ENCODE results near the gene PRAMEF20.
"Not testable (repeated sequence)": the region's sequence is repeated elsewhere in the genome, so short reads cannot be mapped to it uniquely, and the experiment has no call there.

The PRAMEF20 gene

GRCh38 chr1:13430495-13430894 is 20.2 kb downstream of the PRAMEF20 start:
- H2BK12ac ChIP-seq (ENCODE audit: low read length in 2 of 2), result no peak overlapping the region
- H3K4ac ChIP-seq (ENCODE audit: low read depth in 1 of 2, low read length in 2 of 2), result no peak overlapping the region
- no peak overlapping the region for H3K14ac ChIP-seq (ENCODE audit: low read length in 2 of 2)
- H2AK5ac ChIP-seq (ENCODE audit: low read length, severe bottlenecking), result no peak overlapping the region
- no peak overlapping the region for H3K4me2 ChIP-seq (ENCODE audit: low read length, poor library complexity, severe bottlenecking)
- no peak overlapping the region for H3K9ac ChIP-seq (ENCODE audit: low read length)
- no peak overlapping the region for H2AFZ ChIP-seq (ENCODE audit: low read depth, low read length)
- WGBS, result 87% methylated on average over 13 of the region's 13 CpGs
- no peak for DNase-seq
- H3K9me3 ChIP-seq (ENCODE audit: control insufficient read depth, low read length), result no peaks in the 10 kb centered on the region
- H3K27ac ChIP-seq (ENCODE audit: low read length, poor library complexity, severe bottlenecking), result no peak overlapping the region
- H4K91ac ChIP-seq (ENCODE audit: low read length), result no peak overlapping the region
- H3K4me3 ChIP-seq (ENCODE audit: insufficient read depth in 1 of 2, low read depth in 1 of 2, low read length in 2 of 2), result no peak overlapping the region
- no peak overlapping the region for H4K8ac ChIP-seq (ENCODE audit: low read length)
- H3K27me3 ChIP-seq (ENCODE audit: control insufficient read depth in 1 of 2, insufficient read depth in 1 of 2, low read length in 2 of 2), result no peaks in the 10 kb centered on the region
- H3K4me1 ChIP-seq (ENCODE audit: control insufficient read depth, insufficient read depth, low read depth, low read length), result no peaks in the 10 kb centered on the region
- H3K79me1 ChIP-seq (replicated peaks; ENCODE audit: low read length, poor library complexity, severe bottlenecking), result no peaks in the 10 kb centered on the region
- H2BK120ac ChIP-seq (ENCODE audit: low read depth, low read length), result no peak overlapping the region
- H2BK5ac ChIP-seq (ENCODE audit: low read depth, low read length, poor library complexity, severe bottlenecking), result no peak overlapping the region
- no peak overlapping the region for H3K18ac ChIP-seq (ENCODE audit: low read depth in 1 of 2, low read length in 2 of 2)
- no peak overlapping the region for H3K23ac ChIP-seq (ENCODE audit: low read length in 2 of 2)
- H3K36me3 ChIP-seq (ENCODE audit: control insufficient read depth in 1 of 2, insufficient read depth in 2 of 2, low read depth in 1 of 2, low read length in 2 of 2), result no peaks in the 10 kb centered on the region
- no peak overlapping the region for H2BK15ac ChIP-seq (ENCODE audit: low read depth, poor library complexity, severe bottlenecking)

- no peak overlapping the region for H4K8ac ChIP-seq (ENCODE audit: low read length)
These were observed 22.0 kb downstream of the PRAMEF20 start for GRCh38 chr1:13432251-13432650.

GRCh38 chr1:13433694-13434358 is 23.6 kb downstream of the PRAMEF20 start:
- not testable (repeated sequence) for H3K27me3 ChIP-seq (ENCODE audit: control insufficient read depth in 1 of 2, insufficient read depth in 1 of 2, low read length in 2 of 2); H3K4me2 ChIP-seq (ENCODE audit: low read length, poor library complexity, severe bottlenecking); H3K4me3 ChIP-seq (ENCODE audit: insufficient read depth in 1 of 2, low read depth in 1 of 2, low read length in 2 of 2); H3K23ac ChIP-seq (ENCODE audit: low read length in 2 of 2); H2BK12ac ChIP-seq (ENCODE audit: low read length in 2 of 2); H2AFZ ChIP-seq (ENCODE audit: low read depth, low read length); H3K27ac ChIP-seq (ENCODE audit: low read length, poor library complexity, severe bottlenecking); H2BK15ac ChIP-seq (ENCODE audit: low read depth, poor library complexity, severe bottlenecking); H3K4me1 ChIP-seq (ENCODE audit: control insufficient read depth, insufficient read depth, low read depth, low read length); H4K8ac ChIP-seq (ENCODE audit: low read length); H4K91ac ChIP-seq (ENCODE audit: low read length); H2BK5ac ChIP-seq (ENCODE audit: low read depth, low read length, poor library complexity, severe bottlenecking); H3K14ac ChIP-seq (ENCODE audit: low read length in 2 of 2); H3K79me1 ChIP-seq (replicated peaks; ENCODE audit: low read length, poor library complexity, severe bottlenecking); H3K36me3 ChIP-seq (ENCODE audit: control insufficient read depth in 1 of 2, insufficient read depth in 2 of 2, low read depth in 1 of 2, low read length in 2 of 2); H3K18ac ChIP-seq (ENCODE audit: low read depth in 1 of 2, low read length in 2 of 2); H3K9me3 ChIP-seq (ENCODE audit: control insufficient read depth, low read length); H3K9ac ChIP-seq (ENCODE audit: low read length); DNase-seq; H3K4ac ChIP-seq (ENCODE audit: low read depth in 1 of 2, low read length in 2 of 2); H2BK120ac ChIP-seq (ENCODE audit: low read depth, low read length); H2AK5ac ChIP-seq (ENCODE audit: low read length, severe bottlenecking)
- 89% methylated on average over 32 of the region's 32 CpGs for WGBS

More at GRCh38 chr1:13432251-13432650, 22.0 kb downstream of the PRAMEF20 start:
- Histone ChIP-seq H3K27me3 (ENCODE audit: control insufficient read depth in 1 of 2, insufficient read depth in 1 of 2, low read length in 2 of 2) (no peaks in the 10 kb centered on the region), H3K27ac (ENCODE audit: low read length, poor library complexity, severe bottlenecking) (no peak overlapping the region), H3K4me1 (ENCODE audit: control insufficient read depth, insufficient read depth, low read depth, low read length) (no peaks in the 10 kb centered on the region), H3K4me3 (ENCODE audit: insufficient read depth in 1 of 2, low read depth in 1 of 2, low read length in 2 of 2) (no peak overlapping the region), H3K18ac (ENCODE audit: low read depth in 1 of 2, low read length in 2 of 2) (no peak overlapping the region), H2BK15ac (ENCODE audit: low read depth, poor library complexity, severe bottlenecking) (no peak overlapping the region), H3K36me3 (ENCODE audit: control insufficient read depth in 1 of 2, insufficient read depth in 2 of 2, low read depth in 1 of 2, low read length in 2 of 2) (no peaks in the 10 kb centered on the region), H3K9me3 (ENCODE audit: control insufficient read depth, low read length) (no peaks in the 10 kb centered on the region), H3K14ac (ENCODE audit: low read length in 2 of 2) (no peak overlapping the region), H3K4ac (ENCODE audit: low read depth in 1 of 2, low read length in 2 of 2) (no peak overlapping the region), H4K91ac (ENCODE audit: low read length) (no peak overlapping the region), H2BK5ac (ENCODE audit: low read depth, low read length, poor library complexity, severe bottlenecking) (no peak overlapping the region), H3K79me1 (replicated peaks; ENCODE audit: low read length, poor library complexity, severe bottlenecking) (no peaks in the 10 kb centered on the region), H3K23ac (ENCODE audit: low read length in 2 of 2) (no peak overlapping the region), H2AK5ac (ENCODE audit: low read length, severe bottlenecking) (no peak overlapping the region), H2BK12ac (ENCODE audit: low read length in 2 of 2) (no peak overlapping the region), H2BK120ac (ENCODE audit: low read depth, low read length) (no peak overlapping the region), H3K4me2 (ENCODE audit: low read length, poor library complexity, severe bottlenecking) (no peak overlapping the region), H3K9ac (ENCODE audit: low read length) (no peak overlapping the region), H2AFZ (ENCODE audit: low read depth, low read length) (no peak overlapping the region)
- DNase-seq, result no peak
- 86% methylated on average over 3 of the region's 3 CpGs for WGBS

GRCh38 chr1:13435458-13435857 is 25.2 kb downstream of the PRAMEF20 start:
- Histone ChIP-seq H2AK5ac (ENCODE audit: low read length, severe bottlenecking) (no peak overlapping the region), H3K36me3 (ENCODE audit: control insufficient read depth in 1 of 2, insufficient read depth in 2 of 2, low read depth in 1 of 2, low read length in 2 of 2) (no peaks in the 10 kb centered on the region), H3K4me3 (ENCODE audit: insufficient read depth in 1 of 2, low read depth in 1 of 2, low read length in 2 of 2) (no peak overlapping the region), H3K4me1 (ENCODE audit: control insufficient read depth, insufficient read depth, low read depth, low read length) (no peaks in the 10 kb centered on the region), H3K9me3 (ENCODE audit: control insufficient read depth, low read length) (no peaks in the 10 kb centered on the region), H3K23ac (ENCODE audit: low read length in 2 of 2) (no peak overlapping the region), H2BK15ac (ENCODE audit: low read depth, poor library complexity, severe bottlenecking) (no peak overlapping the region), H4K91ac (ENCODE audit: low read length) (no peak overlapping the region), H2BK120ac (ENCODE audit: low read depth, low read length) (no peak overlapping the region), H3K18ac (ENCODE audit: low read depth in 1 of 2, low read length in 2 of 2) (no peak overlapping the region), H3K79me1 (replicated peaks; ENCODE audit: low read length, poor library complexity, severe bottlenecking) (no peaks in the 10 kb centered on the region), H2BK5ac (ENCODE audit: low read depth, low read length, poor library complexity, severe bottlenecking) (no peak overlapping the region), H3K4ac (ENCODE audit: low read depth in 1 of 2, low read length in 2 of 2) (no peak overlapping the region), H2AFZ (ENCODE audit: low read depth, low read length) (no peak overlapping the region), H2BK12ac (ENCODE audit: low read length in 2 of 2) (no peak overlapping the region), H3K27me3 (ENCODE audit: control insufficient read depth in 1 of 2, insufficient read depth in 1 of 2, low read length in 2 of 2) (no peaks in the 10 kb centered on the region), H3K4me2 (ENCODE audit: low read length, poor library complexity, severe bottlenecking) (no peak overlapping the region), H3K27ac (ENCODE audit: low read length, poor library complexity, severe bottlenecking) (no peak overlapping the region), H4K8ac (ENCODE audit: low read length) (no peak overlapping the region), H3K9ac (ENCODE audit: low read length) (no peak overlapping the region), H3K14ac (ENCODE audit: low read length in 2 of 2) (no peak overlapping the region)
- DNase-seq, result no peak
- WGBS, result 75% methylated on average over 3 of the region's 3 CpGs
